ENCODE data around the gene FNIP2. TPM values are rescaled to one million over a fixed set of nuclear protein-coding genes. Genes with fewer than 3 reads are reported as not detected.

Gene FNIP2
- total and polyA plus RNA-seq, 2 donors (not counting 1 experiment from before 2014, with no cell fraction given), result 0.03 to 0.17 TPM

GRCh38 chr4:158870626-158871334 lies 102.0 kb downstream of the FNIP2 start:
- Histone ChIP-seq H3K4me2 (replicated peaks; ENCODE audit: low read depth, low read length, poor library complexity, severe bottlenecking) (no peak overlapping the region), H3K9ac (ENCODE audit: low read length) (no peak overlapping the region), H3K9me3 (ENCODE audit: control extremely low read depth in 1 of 3, control insufficient read depth in 2 of 3, insufficient read depth in 1 of 3, low read length in 2 of 3) (no peaks in the 10 kb centered on the region), H3K4me3 (ENCODE audit: control extremely low read depth in 1 of 5, extremely low read depth in 1 of 5, insufficient read depth in 1 of 5, low read depth in 2 of 5, low read length in 4 of 5) (no peak overlapping the region), H3K4me1 (ENCODE audit: control insufficient read depth in 2 of 2, insufficient read depth in 2 of 2, low read length in 2 of 2) (no peaks in the 10 kb centered on the region), H3K27me3 (replicated peaks in 1 of 4; ENCODE audit: control extremely low read depth in 1 of 4, control insufficient read depth in 3 of 4, insufficient read depth in 4 of 4, low read length in 3 of 4) (peaks cover 0 to 3% (median 0%) of the 10 kb centered on the region in 4 experiments), H3K27ac (ENCODE audit: low read length in 2 of 2) (no peak overlapping the region), H2AFZ (ENCODE audit: insufficient read depth, low read depth, low read length, poor library complexity, severe bottlenecking) (no peak overlapping the region), H3K79me2 (ENCODE audit: control insufficient read depth, insufficient read depth, low read length) (no peaks in the 10 kb centered on the region), H3K36me3 (replicated peaks in 1 of 2; ENCODE audit: control extremely low read depth in 1 of 2, control insufficient read depth in 1 of 2, extremely low read depth in 1 of 2, insufficient read depth in 2 of 2, low read length in 1 of 2) (no peaks in the 10 kb centered on the region), H4K20me1 (ENCODE audit: control insufficient read depth, insufficient read depth, low read length, poor library complexity, severe bottlenecking) (no peaks in the 10 kb centered on the region)
- Mint-ChIP-seq H3K27me3 (peaks cover 27% of the 10 kb centered on the region), H3K27ac (no peak overlapping the region), H3K9me3 (ENCODE audit: insufficient read depth) (no peaks in the 10 kb centered on the region), H3K4me1 (no peaks in the 10 kb centered on the region), H3K4me3 (no peak overlapping the region)
- WGBS (ENCODE audit: insufficient coverage), result 39% methylated on average over 5 of the region's 8 CpGs
- ATAC-seq (ENCODE audit: low read depth), result no peak
- intact Hi-C loops (cut with micrococcal nuclease), result no loop called here
- no peak for DNase-seq
- TF ChIP-seq CTCF (IDR thresholded peaks at IDR 0.05) (no peak), EZH2 (IDR thresholded peaks at IDR 0.05; ENCODE audit: borderline replicate concordance, insufficient read depth, low read depth, low read length, poor library complexity, severe bottlenecking) (no peak)
- ChIA-PET POLR2A (no interaction called here), CTCF (interaction anchor here (0.7 kb wide), 1 partner anchor 702 kb away, joined by 3 read pairs; no protein-coding TSS in a partner anchor)

- Histone ChIP-seq H3K27ac (ENCODE audit: low read length in 2 of 2) (no peak overlapping the region), H2AFZ (ENCODE audit: insufficient read depth, low read depth, low read length, poor library complexity, severe bottlenecking) (no peak overlapping the region), H3K27me3 (replicated peaks in 1 of 4; ENCODE audit: control extremely low read depth in 1 of 4, control insufficient read depth in 3 of 4, insufficient read depth in 4 of 4, low read length in 3 of 4) (peaks cover 0 to 3% (median 0%) of the 10 kb centered on the region in 4 experiments), H4K20me1 (ENCODE audit: control insufficient read depth, insufficient read depth, low read length, poor library complexity, severe bottlenecking) (no peaks in the 10 kb centered on the region), H3K4me2 (replicated peaks; ENCODE audit: low read depth, low read length, poor library complexity, severe bottlenecking) (no peak overlapping the region), H3K79me2 (ENCODE audit: control insufficient read depth, insufficient read depth, low read length) (no peaks in the 10 kb centered on the region), H3K9me3 (ENCODE audit: control extremely low read depth in 1 of 3, control insufficient read depth in 2 of 3, insufficient read depth in 1 of 3, low read length in 2 of 3) (no peaks in the 10 kb centered on the region), H3K9ac (ENCODE audit: low read length) (no peak overlapping the region), H3K4me3 (ENCODE audit: control extremely low read depth in 1 of 5, extremely low read depth in 1 of 5, insufficient read depth in 1 of 5, low read depth in 2 of 5, low read length in 4 of 5) (no peak overlapping the region), H3K36me3 (replicated peaks in 1 of 2; ENCODE audit: control extremely low read depth in 1 of 2, control insufficient read depth in 1 of 2, extremely low read depth in 1 of 2, insufficient read depth in 2 of 2, low read length in 1 of 2) (no peaks in the 10 kb centered on the region), H3K4me1 (ENCODE audit: control insufficient read depth in 2 of 2, insufficient read depth in 2 of 2, low read length in 2 of 2) (no peaks in the 10 kb centered on the region)
- ChIA-PET POLR2A (no interaction called here), CTCF (interaction anchor here (0.7 kb wide), 1 partner anchor 702 kb away, joined by 3 read pairs; no protein-coding TSS in a partner anchor)
- intact Hi-C loops (cut with micrococcal nuclease), result no loop called here
- WGBS (ENCODE audit: insufficient coverage), result 60% methylated on average over 1 of the region's 3 CpGs
- no peak overlapping the region for H3K4me3 Mint-ChIP-seq
- peaks cover 27% of the 10 kb centered on the region for H3K27me3 Mint-ChIP-seq
- DNase-seq (no peak), ATAC-seq (ENCODE audit: low read depth) (no peak)
- H3K9me3 Mint-ChIP-seq (ENCODE audit: insufficient read depth), result no peaks in the 10 kb centered on the region
- no peak for TF ChIP-seq CTCF (IDR thresholded peaks at IDR 0.05)
- no peak for TF ChIP-seq EZH2 (IDR thresholded peaks at IDR 0.05; ENCODE audit: borderline replicate concordance, insufficient read depth, low read depth, low read length, poor library complexity, severe bottlenecking)
- H3K27ac Mint-ChIP-seq, result no peak overlapping the region
- H3K4me1 Mint-ChIP-seq, result no peaks in the 10 kb centered on the region
These were observed 102.5 kb downstream of the FNIP2 start for GRCh38 chr4:158871335-158871724.
